ENCODE data around the gene TGFBI.

The TGFBI gene

DNA sequence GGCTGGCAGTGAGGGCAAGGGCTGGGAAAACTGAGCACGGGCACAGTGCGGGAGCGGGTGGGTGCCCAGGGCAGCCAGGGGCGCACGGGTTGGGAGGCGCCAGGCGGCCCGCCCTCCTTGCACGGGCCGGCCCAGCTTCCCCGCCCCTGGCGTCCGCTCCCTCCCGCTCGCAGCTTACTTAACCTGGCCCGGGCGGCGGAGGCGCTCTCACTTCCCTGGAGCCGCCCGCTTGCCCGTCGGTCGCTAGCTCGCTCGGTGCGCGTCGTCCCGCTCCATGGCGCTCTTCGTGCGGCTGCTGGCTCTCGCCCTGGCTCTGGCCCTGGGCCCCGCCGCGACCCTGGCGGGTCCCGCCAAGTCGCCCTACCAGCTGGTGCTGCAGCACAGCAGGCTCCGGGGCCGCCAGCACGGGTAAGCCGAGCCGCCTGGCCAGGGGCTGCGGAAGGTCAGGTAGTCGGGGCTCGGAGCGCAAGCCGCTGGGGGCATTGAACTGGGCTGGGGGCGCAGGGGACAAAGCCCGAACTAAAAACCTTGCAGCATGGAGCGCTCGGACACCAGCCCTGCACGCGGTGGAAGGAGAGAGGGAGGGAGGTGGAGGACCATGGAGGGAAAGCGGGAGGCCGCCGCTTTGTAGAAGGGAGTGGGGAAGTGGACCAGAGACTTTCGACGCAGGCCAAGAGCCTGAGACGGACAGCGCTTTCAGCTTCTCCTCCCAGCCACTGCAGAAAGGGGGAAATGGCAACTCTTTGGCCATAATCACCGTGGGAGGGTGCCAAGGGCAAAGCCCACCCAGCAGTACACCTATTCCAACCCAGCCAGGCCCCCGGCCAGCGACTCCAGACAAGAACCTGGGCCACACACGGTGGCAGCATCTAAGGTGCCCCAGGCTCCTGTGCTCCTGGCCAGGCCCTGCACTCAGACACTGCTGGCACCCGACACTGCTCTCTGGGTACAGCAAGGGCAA lies at the start of gene TGFBI:
TSS of gene TGFBI (plus strand) at position 207 of the 961 bp plus-strand sequence. CDS start at position 275, 68 bp downstream.
- peak; percentile 72 for DNase-seq

DNA sequence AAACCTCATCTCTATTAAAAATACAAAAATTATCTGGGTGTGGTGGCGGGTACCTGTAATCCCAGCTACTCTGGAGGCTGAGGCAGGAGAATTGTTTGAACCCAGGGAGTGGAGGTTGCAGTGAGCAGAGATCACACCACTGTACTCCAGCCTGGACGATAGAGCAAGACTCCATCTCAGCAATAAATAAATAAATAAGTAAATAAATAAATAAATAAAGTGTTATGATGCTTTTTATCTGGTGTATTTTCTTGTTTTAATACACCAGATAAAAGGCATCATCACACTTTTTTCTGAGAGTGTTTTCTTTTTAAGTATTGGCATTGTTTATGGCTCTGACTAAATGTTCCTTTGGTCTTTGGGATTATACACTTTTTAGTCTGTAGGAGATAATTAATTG lies 49.8 kb upstream of the TGFBI start:
- no peak for DNase-seq

DNA sequence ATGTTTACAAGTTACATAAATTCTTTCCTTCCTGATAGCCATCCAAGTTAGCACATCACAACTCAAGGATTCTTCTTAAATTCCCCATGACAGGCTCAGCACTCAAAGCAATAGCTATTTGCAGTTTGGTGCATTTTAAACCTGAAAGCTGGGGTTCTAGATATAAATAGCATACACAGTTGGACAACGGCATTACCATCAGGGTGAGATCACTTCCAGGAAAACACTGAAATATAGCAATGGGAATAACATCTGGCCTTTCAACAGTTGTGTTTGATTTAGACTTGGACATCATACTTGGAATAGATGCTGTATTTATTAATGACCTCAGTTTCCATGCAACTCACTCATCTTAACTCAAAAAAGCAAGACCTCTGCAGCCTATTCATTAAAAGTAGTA lies 49.3 kb upstream of the TGFBI start:
- peak; percentile 87 for DNase-seq

DNA sequence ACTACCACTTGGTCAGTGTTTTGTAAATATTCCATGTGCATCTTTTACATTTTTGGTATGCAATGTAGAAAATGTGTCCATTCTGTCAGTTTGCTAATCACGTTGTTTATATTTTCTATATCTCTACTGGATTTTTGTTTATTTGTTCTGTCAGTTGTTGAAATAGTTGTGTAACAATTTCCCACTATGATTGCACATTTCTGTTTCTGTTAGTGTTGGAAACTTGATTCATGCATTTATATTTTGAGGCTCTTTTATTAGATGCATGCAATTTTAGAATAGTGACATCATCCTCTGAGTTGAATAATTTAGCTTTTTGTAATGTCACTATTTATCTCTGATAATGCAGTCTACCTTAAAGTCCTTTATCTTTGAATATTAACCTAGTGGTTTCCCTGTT lies 48.2 kb upstream of the TGFBI start:
- peak; percentile 53 for DNase-seq

DNA sequence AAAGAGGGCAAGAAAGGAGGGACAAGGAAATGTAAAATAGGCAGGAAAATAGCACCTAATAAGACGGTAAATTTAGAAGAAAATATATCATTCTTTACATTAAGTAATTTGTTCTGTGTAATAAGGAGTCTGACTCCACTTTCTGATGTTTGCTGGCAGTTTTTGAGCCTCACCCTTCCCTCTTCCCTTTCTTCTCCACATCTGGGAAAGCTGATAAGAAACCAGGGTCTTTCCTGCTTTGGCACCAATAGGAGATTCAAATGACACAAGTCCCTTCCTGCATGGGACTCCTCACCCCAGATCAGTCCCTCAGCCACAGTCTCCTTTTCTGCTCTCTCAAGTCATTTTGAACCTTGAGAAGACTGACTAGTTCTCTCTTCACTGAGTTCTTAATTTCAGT lies 42.8 kb upstream of the TGFBI start:
- no peak for DNase-seq

DNA sequence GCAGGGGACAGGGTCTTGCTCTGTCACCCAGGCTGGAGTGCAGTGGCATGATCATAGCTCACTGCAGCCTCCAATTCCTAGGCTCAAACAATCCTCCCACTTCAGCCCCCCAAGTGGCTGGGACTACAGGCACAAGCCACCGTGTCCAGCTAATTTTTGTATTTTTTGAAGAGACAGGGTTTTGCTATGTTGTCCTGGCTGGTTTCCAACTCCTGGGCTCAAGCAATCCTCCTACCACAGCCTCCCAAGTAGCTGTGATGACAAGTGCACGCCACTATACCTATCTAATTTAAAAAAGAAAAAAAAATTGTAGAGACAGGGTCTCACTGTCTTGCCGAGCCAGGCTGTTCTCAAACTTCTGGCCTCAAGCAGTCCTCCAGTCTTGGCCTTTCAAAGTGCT lies 42.4 kb upstream of the TGFBI start:
- no peak for DNase-seq

DNA sequence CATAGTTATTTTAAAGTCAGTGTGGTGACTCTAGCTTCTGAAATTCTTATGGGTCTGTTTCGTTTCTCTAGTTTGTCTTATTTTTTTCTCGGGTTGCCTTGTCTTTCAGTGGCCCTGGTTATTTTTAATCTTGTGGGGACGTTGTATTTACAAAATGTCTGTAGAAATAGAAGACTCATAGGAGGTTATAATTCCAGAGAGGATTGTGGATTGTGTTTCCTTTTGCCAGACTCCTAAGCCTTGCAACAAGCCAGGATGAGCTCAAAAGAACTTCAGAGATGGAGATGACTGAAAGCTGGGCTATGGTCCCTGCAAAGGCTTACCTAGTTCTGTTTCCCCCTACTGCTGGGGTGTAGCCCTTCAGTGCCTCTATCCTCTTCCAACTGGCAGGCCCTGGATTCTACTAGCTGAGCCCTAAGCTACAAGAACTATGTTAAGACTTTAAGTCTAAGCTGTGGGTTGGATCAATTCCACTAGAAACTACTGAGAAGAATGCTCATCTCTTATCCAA lies 41.8 kb upstream of the TGFBI start:
- no peak for DNase-seq

DNA sequence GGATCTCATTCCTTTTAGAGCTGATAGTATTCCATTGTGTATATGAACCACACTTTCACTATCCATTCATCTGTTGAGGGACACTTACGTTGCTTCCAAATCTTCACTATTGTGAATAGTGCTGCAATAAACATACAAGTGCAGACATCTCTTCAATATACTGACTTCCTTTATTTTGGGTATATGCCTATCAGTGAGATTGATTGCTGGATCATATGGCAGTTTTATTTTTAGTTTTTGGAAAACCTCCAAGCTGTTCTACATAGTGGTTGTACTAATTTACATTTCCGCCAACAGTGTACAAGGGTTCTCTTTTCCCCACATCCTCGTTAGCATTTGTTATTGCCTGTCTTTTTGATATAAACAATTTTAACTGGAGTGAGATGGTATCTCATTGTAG lies 40.2 kb upstream of the TGFBI start:
- no peak for DNase-seq

DNA sequence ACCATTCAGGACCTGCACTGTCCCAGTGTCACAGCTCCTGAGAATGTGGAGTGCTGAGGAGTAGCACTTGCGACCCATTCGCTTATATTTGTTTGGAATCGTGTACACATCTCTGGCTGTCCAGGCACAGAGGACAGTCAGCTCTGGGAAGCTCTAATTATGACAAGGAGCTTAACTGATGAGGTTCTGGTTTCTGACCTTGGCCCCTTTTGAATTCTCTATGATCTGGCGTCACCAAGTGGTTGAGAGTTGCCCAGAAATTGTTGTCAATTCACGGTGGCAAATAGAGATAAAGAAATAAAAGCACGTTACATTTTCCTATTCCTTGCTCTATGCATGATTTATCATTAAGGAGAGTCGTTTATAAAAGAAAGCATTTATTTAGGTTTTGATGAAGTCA lies 39.1 kb upstream of the TGFBI start:
- no peak for DNase-seq

DNA sequence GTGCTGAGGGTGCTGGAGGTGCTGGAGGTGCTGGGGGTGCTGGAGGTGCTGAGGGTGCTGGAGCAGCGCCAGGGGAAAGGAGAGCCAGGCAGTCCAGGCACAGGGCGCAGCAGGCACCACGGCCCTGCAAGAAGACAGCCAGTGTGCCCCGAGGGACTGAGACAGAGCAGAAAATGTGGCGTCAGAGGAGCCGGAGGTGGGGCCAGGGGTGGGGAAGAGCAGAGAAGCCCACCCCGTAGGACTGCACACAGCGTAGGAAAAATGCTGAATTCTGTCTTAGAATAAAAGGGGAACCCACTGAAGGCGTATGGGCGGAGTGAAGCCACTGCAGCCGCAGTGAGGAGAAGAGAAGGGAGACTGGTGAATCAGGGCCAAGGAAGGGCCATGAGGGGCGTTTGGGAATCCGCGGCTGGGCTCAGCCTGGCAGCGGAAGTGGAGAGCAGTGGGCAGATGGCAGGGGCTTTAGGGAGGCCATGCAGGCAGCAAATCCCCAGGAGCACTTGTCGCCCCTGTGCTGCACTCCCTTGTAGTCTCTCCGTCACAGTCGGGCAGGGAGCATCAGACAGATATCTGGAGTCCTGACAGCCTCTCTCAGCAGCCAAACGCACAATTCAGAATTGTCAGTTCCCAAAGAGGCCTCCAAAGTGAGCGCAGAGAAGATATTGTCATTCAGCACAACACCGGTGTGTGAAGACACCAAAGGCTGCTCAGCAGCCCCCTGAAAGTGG lies 38.1 kb upstream of the TGFBI start:
- no peak for DNase-seq

DNA sequence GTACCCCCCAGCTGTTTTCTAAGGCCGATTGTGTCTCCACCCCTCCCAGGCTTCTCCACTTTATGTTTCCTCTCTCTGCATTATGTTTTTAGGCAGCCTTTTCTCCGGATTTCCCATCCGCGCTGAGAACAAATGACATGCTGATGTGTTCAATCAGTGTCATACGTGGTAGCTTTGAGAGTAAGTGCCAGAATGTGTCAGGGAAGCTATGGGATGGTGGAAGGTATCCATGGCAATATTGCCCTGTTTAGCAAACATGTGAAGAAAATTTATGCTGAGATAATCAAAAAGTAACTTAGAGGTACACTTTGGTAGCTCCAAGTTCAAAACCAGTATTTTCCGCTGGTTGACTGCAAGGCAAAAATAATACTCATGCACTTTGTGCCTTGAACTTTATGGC lies 37.4 kb upstream of the TGFBI start:
- no peak for DNase-seq

DNA sequence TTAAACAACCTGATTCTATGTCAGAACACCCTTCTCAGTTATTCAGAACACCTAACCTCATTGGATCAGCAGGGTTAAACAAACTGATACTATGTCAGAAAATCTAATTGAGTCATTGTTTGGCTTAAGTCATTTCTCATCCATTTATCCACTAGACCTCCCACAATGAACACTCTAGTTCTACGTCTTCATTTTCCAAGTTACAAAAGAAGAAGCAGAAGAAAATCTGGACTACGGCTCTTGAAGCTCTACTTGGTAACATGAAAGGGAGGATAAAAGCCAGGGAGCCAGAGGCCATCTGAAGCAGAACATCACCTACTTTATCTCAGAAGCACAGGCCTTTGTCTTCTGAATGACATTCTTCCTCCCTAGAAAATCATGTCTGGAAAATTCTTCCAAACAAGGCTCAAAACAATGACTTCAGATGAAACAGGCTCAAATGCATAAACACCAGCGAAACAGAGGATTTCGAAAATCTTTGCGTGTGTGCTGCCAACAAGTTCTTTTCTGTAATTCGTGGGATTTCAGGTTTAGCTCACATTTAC lies 35.4 kb upstream of the TGFBI start:
- DNase-seq = peak; percentile 55

DNA sequence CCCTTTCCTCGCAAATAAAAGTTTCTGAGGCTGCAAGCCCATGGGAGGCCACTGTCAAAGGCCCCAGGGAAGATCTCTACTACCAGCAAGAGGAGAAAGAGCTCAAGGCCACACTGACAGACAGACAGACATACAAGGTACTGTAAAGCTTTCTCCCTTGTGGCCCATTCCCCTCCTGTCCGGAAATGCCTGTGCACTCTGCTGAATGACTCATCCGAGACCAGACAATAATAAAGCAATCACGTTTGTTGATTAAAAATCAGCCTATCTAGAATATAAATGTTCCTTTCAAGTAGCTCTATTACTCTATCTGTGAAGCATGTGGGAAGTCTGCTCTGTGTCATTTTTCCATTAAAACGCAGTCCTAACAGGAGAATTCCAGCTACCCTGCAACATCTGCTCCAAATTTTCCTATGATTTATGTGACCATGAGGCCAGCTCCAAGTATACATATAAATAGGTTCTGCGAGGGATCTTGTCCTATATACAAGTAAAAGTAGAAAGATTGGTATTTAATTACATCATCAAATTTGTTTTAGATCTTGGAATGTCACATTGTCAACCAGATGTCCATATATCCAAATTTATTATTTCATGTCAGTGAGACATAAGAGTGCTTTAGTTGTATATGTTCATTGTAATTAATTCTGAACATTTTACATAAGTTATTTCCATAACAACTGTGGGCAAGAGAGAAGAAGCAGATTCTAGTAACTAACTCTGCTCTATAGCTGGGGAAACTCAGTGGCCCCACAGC lies 34.7 kb upstream of the TGFBI start:
- DNase-seq = peak; percentile 64

DNA sequence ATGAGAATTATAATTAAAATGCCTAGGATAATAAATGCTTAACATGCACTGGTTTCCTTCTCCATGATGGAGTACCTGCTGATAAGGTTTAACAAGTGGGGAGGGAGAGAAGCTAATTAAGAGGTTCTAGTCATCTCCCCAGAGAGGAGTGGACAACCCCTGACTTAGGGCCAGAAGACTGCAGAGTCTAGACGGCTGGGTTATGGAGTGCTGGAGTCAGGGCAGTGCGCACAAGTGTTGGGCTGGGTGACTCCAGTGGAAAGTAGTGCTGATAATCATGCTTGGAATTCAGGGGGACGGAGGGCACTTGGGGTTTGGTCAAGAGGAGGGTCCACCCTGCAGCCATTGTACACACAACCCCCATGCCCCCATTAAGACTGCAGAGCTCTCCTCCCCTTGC lies 32.8 kb upstream of the TGFBI start:
- no peak for DNase-seq

DNA sequence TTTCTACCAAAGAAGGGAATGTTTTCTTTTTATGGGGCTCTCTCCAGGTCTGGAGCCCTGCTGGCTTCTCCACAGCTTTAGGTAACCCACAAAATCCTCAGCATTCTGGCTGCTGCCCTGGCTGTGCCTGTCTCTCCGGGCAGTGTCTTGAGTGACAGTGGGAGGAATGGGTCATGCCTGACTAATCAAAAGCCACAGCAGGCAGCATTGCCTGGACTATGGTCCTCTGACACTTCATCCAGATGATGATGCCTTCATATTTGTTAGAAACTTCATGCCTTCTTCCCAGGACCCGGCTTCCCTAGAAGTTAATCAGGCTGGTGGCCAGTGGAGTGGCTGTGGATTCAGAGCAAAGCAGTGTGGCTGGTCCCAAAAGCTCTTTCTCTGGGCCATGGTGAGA lies 32.2 kb upstream of the TGFBI start:
- peak; percentile 55 for DNase-seq

DNA sequence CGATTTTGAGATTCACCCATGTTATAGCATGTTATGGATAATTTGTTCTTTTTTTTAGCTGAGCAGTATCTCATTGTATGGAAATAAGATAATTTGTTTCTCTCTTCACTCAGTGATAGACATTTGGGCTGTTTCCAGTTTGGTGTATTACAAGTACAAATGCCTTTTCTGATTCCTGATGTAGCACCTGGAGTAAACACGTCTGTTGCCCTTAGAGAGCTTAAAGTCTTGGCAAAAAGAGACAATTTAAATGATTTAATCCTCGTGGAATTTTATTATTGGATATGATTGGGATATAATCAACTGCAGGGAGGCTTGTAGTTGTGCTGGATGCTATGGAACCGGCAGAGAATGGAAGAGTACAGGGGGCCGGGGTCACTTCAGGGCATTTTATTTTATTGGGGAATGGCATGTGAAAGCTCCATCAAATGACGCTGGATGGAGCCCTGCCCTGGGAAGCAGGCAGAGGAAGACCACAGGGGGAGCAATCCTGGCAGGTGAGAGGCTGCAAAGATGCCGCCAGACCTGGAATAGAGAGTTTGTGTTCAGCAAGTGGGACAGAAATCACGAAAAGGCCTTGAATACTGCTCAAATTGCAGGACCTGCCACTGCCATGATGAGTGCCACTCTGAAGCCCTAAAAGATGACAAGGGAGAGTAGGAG lies 31.0 kb upstream of the TGFBI start:
- DNase-seq = no peak

DNA sequence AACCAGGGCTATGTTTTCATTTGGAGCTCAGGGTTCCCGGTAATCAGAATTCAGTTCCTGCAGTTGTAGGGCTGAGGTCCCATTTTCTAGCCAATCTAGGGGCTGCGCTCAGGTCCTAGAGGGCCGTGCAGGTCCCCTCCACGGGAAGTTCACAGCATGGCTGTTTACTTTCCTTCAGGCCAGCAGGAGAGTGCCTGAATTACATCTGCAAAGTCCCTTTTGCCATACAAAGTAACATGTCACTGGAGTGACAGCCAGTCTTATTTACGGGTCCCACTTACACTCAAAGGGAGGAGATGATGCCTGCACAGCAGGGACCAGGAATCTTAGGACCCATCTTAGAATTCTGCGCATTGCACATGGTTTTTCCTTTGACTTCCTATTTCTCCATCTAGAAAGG lies 29.9 kb upstream of the TGFBI start:
- no peak for DNase-seq

DNA sequence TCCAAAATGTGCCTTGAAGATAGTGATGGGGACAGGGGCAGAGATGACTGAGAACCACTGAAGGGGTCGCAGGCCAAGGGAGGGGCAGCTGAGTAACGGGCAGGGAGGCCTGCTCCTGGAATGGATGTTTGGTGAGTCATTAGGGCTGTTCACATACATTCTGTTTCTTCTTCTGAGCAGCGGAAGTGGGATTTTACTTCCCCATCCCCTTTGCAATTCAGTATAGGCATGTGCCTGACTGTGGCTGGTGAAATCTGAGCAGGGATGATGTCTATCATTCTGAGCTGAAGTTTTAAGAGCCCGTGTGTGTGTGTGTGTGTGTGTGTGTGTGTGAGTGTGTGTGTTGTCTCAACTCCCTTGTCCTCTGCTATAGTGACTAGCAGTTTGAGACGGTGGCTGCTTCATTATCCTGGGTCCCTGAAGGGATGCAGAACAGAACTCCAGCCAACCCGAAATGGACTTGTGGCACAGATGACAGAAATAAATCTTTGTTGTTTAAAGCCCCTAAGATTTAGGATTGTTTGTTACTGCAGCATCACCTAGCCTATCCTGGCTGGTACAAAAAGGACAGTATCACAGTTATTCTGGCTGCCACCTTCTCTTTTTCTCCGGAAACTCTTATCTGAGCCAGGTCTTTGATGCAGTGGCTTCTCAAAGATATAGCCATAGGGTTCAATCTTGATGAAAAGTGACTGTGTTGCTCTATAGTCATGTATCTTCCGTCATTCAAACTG lies 29.2 kb upstream of the TGFBI start:
- peak; percentile 92 for DNase-seq

DNA sequence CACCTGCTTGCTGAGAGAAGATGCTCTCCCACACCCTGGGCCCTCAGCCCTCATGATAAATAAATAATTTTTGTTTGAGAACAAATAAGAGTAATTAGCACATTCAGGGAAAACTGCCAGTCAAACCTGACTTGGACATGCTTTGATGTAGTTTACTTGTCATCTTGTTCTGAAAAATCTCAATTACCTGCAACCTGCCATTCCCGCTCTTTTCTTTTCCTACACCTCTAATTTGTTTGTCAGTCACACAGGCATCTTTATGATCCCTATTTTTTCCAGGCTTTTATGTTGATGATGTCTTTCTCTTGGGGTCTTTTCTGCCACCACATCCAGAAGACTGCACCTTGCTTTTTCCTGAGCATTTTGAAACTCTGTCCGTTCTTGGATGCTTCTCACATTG lies 28.6 kb upstream of the TGFBI start:
- DNase-seq = no peak

DNA sequence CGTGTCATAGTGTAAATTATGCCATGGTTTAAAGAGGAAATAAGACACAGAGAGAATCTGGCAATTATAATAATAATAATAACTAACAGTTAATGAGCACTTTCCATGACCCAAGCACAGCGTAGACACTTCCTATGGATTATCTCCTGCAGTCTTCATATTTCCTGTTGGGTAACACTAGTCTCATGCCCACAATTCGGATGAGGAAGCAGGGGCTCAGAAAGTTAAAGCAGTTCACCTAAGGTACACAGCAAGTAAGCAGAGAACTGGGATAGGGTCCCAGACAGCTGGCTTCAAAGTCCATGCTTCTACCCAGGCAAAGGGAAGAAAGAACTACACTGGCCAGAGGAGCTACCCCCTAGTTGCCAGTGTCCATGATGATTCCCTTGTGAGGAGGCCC lies 27.9 kb upstream of the TGFBI start:
- DNase-seq = no peak

DNA sequence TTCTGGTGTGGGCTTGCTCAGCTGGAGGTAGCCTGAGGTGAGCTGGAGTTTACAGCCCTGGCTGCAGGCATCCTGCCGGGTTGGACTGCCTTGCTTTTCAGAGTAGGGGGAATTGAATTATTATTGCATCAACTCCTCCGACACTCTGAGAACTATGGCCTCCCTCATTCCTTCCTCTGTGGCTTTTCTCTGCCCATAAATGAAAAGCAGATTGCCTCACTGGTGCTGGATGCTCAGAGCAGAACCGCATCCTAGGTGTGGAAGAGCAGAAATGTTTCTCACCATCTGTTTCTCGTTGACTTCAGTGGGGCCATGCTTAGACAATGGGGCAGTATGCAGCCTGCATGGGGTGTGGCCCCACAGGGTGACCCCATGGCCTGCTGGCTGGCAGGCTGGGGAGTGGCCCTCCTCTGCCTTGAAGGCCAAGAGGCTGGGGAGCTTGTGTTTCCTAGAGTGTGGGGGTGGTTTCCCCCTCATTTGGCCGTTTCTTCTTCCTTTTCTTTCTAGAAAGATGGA lies 27.3 kb upstream of the TGFBI start:
- no peak for DNase-seq

Measured in HCEC 1CT (cell line).